GM19467 (cell line): ENCODE results near the gene CRCP.
A peak's percentile ranks its signal among the peaks of the same experiment; 100 is the strongest.
"Not testable (repeated sequence)": the region's sequence is repeated elsewhere in the genome, so short reads cannot be mapped to it uniquely, and the experiment has no call there.

ENCODE experiments used
- ATAC-seq: cut with Tn5 transposase; IDR thresholded peaks from one replicate; pipeline ENCODE4 v1.9.1; 2021; ENCODE audit warnings: mild to moderate bottlenecking, moderate library complexity; ENCODE audit not compliant: unreplicated experiment

The CRCP gene

DNA sequence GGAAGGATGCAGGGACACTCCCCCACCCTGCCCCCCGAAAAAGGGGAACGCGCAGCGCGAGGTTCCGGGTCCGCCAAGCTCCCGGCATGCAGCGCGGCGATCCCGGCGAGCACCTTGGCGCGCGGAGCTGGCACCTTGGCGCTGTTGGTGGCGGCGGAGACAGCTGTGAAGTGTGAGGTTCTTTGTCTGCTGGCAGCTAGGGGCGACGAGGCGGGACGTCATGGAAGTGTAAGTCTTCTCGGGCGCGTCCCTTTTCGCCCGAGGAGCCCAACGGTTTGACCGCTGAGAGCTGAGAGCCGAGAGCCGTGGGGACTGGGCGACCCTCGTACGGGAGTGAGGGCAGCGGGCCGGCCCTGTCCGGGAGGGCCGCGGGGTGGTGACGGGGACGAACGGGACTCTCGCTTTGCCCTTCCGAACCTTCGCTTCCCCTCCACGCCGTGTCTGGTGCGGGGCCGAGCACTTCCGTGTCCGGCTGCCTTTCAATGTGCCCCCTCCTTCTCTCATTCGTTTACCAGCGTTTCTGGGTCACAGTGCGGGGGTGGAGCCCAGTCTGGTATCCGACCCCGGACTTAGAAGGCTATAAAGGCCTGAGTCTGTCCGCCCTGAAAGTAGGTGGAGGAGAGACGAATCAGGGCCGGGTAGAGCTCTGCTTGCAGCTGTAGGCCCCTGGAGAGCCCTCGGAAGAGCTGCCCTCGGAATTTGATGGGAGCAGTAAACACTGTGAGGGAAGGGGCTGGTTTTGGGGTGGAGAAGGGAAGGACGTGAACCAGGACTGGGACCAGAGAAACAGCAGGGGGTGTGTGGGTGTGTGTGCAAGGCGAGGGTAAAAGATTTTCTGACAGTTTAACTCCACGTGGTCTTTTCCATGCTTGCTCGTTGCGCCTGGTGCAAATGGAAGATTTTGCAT lies at the start of gene CRCP:
CRCP (plus strand) TSS at position 105 of the 907 bp plus-strand sequence; CDS start at position 221, 116 bp downstream.
- peak; percentile 86 for ATAC-seq

- ATAC-seq, result no peak
These were observed 44.9 kb upstream of the CRCP start for GRCh38 chr7:66069732-66070131.

DNA sequence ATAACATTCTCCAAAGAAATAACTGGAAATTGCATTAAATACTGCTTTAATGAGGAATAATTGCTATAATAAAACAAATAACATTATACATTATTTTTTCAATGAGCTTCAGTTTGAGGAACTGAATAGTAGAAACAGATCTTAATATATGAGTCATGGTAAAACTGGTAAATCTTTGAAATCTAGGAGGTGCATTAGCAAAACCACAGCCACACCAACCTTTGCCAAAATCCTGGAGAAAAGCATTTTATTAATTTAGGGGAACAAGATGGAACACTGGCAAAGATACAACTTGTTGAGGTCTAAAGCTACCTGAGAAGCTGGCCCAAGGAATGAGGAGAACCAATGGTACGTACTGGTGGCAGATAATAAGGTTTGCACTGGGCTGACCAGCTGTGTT lies 44.4 kb upstream of the CRCP start:
- no peak for ATAC-seq

- not testable (repeated sequence) for ATAC-seq
These were observed 42.4 kb upstream of the CRCP start for GRCh38 chr7:66072208-66072607.

DNA sequence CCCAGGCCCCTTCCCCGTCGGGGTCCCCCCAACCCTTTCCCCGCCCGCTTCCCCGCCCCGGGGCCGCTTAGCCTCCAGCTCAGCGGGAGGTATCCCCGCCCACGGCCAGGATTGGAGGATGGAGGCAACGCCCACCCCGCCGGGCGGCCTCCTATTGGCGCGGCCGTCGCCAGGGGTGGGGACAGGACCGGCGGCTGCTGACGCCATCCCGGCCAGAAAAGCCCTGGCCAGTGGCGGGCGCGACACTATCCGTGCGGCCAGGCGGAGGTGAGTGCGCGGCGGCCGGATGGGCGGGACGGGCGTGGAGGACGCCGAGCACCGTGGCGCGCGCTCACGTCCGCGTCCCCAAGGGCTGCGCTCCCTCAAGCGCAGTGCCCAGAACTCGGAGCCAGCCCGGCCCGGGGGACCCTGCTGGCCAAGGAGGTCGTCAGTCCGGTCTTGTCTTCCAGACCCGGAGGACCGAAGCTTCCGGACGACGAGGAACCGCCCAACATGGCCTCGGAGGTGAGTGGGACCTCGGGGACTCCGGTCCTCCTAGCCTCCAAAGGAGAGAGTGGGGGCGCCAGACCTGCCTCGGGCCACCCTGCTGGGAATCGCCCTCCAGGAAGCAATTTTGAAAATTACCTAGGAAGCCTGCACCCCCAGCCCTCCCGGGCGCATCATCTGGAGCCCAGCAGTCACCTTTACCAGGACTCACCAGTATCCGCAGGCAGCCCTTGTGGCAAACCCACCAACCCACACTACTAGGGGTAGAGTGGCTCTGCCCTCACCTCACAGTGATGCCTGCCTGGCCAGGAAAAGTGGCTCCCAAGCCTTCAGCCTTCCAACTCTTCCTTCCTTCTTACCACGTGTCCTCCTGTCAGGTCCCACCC lies 38.8 kb upstream of the CRCP start, which contains the start of gene ASL:
ASL (plus strand) TSS at position 230 of the 872 bp plus-strand sequence; CDS start at position 493, 263 bp downstream.
- peak; percentile 99 for ATAC-seq

GRCh38 chr7:66076462-66077329 lies 38.0 kb upstream of the CRCP start:
- ATAC-seq, result no peak

DNA sequence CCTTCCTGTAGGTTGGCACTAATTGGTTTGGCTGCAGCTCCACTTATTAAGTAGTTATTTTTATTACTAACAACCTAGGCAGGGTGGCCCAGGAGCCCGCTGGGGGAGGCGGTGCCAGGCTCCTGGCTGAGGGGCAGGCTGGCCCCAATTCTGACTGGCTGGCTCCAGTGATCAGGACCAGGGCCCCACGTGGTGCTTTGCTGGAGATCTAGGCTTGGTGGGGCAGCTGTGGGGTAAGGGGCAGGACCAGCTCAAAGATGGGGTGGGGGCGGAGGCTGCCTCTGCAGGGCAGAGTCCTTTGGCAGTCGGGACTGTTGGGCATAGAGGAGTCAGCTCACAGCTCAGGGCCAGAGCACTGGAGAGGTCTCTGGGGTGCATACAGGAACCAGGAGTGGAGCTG lies 36.6 kb upstream of the CRCP start:
- ATAC-seq, result no peak

DNA sequence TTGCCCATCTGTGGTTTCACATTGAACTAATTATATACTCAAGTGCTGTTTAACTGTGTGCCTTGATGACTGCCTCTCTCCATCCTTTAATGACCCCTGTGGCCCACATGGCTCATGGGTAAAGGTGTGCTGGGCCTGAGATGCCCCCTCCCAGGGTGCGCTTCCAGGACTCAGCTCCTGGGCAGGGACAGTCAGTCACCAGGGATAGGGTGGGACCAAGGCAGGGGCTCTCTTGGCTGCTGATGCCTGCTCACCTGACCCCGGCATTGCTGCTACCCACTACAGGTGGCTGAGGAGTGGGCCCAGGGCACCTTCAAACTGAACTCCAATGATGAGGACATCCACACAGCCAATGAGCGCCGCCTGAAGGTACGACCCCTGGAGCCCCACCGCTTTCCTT lies 32.6 kb upstream of the CRCP start:
- ATAC-seq, result no peak

DNA sequence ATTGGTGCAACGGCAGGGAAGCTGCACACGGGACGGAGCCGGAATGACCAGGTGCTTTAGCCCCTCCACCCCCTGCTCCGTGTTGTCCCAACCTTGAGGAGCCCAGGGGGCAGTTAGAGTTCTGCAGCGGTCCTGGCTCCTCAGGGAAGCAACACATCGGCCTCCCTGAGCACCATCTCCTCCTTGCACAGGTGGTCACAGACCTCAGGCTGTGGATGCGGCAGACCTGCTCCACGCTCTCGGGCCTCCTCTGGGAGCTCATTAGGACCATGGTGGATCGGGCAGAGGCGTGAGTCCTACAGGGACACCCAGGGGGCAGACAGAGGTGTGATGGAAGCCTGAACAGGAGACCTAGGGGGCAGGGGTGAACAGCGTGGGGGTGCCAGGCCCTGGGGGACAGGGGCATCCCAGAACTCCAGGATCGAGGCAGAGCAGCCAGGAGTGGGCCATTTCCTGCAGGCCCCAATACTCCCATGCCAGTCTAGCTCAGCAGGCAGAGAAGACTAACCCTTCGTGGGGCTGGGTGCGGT lies 31.7 kb upstream of the CRCP start:
- ATAC-seq, result no peak

DNA sequence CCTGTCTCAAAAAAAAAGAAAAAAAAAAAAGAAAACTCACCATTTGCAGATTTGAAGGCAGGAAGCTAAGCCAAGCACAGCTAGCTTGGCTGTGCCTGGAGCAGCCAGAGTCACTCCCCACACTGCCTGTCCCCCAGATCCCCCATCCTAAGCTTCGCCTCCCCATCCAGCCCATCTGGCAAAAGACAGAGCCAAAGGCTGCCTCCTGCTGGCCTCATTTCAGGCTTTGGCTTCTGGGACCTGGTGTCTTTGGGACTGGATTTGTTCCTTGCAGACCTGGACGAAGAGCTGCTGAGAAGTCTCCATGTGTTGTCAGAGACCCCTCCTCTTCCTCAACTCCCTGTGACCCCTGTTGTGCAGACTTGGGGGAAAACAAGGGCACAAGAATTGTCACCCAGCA lies 31.0 kb upstream of the CRCP start:
- no peak for ATAC-seq

DNA sequence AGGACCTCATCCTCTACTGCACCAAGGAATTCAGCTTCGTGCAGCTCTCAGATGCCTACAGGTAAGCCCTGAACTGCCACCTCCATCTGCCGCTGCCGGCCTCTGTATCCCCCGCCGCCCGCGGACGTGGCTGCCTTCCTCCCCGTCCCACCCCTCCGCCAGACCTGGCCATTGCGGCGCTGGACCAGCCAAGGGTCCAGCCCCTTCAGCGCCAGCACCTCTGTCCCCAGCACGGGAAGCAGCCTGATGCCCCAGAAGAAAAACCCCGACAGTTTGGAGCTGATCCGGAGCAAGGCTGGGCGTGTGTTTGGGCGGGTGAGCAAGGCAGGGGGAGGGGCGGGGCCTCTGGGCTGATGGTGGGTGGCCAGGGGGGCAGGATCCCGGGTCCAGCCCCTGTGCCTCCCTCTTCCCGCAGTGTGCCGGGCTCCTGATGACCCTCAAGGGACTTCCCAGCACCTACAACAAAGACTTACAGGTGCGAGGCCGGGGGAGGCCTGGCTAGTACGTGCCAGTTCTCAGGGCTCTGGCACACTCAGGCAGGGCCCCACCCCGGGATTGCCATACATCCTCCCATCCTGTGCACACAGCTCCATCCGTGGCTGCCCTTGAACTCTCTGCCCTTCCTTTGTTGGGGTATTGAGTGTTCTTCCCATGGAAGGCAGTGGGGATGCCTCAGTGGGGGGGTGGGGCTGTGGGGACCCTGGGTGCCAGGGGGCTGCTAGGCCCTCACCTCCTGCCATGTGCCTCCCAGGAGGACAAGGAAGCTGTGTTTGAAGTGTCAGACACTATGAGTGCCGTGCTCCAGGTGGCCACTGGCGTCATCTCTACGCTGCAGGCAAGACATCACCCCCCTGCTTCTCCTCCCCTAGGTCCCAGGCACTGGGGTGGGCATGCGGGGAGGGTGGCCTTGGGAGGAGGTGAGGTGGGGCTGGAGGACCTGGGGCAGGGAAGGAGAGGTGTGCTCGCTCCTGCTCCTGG lies 25.5 kb upstream of the CRCP start:
- no peak for ATAC-seq

DNA sequence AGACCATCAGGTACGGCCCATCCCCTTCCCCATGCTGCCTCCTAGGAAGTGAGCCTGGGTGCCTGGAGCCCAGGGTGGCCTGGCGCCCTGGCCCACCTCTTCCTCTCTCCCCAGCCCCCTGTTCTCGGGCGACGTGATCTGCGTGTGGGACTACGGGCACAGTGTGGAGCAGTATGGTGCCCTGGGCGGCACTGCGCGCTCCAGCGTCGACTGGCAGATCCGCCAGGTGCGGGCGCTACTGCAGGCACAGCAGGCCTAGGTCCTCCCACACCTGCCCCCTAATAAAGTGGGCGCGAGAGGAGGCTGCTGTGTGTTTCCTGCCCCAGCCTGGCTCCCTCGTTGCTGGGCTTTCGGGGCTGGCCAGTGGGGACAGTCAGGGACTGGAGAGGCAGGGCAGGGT lies 22.0 kb upstream of the CRCP start:
- ATAC-seq, result no peak

- ATAC-seq, result no peak
These were observed 19.6 kb upstream of the CRCP start for GRCh38 chr7:66095010-66095409.

- ATAC-seq, result no peak
These were observed 15.5 kb upstream of the CRCP start for GRCh38 chr7:66099232-66099550.

- ATAC-seq, result peak; percentile 72
These were observed 14.9 kb upstream of the CRCP start for GRCh38 chr7:66099551-66100407.

GRCh38 chr7:66100408-66101050 lies 14.1 kb upstream of the CRCP start:
- ATAC-seq, result no peak

DNA sequence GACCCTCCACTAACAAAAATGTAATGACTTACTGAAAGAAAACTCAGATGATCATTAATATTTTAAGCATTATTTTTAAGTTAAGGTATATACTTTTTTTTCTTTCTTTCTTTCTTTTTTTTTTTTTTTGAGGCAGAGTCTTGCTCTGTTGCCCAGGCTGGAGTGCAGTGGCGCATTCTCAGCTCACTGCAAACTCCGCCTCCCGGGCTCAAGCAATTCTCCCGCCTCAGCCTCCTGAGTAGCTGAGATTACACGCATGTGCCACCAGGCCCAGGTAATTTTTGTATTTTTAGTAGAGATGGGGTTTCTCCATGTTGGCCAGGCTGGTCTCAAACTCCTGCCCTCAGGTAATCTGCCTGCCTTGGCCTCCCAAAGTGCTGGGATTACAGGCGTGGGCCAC lies 12.5 kb upstream of the CRCP start:
- not testable (repeated sequence) for ATAC-seq

DNA sequence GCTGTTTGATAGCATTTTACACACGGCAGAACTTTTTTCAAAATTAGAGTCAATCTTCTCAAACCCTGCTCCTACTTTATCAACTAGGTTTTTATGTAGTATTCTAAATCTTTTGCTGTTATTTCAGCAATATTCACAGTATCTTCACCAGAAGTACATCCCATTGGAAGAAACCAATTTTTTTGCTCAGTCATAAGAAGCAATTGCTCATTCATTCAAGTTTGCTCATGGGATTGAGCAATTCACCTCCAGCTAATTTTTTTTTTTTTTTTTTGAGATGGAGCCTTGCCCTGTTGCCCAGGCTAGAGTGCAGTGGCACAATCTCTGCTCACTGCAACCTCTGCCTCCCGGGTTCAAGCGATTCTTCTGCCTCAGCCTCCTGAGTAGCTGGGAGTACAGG lies 10.7 kb upstream of the CRCP start:
- not testable (repeated sequence) for ATAC-seq
